HPDE6-E6E7 (cell line): ENCODE data around the gene C11orf86.

Experiments
- DNase-seq: peaks from one replicate; pipeline ENCODE4 v3.0.0; 2011; ENCODE audit warnings: missing footprints; ENCODE audit errors: extremely low spot score

C11orf86 gene

GRCh38 chr11:67024966-67025365 lies 49.9 kb downstream of the C11orf86 start:
- no peak for DNase-seq

- DNase-seq = no peak
Measured at GRCh38 chr11:67025750-67026149, 50.6 kb downstream of the C11orf86 start.
